CD8-positive, alpha-beta memory T cell (primary cell): ENCODE measurements around the gene PRPF40A. TPM values are rescaled to one million over a fixed set of nuclear protein-coding genes. Genes with fewer than 3 reads are reported as not detected.
A peak's percentile ranks its signal among the peaks of the same experiment; 100 is the strongest.

Source experiments
- CTCF ChIA-PET: fragments of 350-600 bp; sonication (Branson Sonifier 250); formaldehyde crosslinking; loops from one replicate; lab custom pipeline; 2021; ENCODE audit warnings: antibody characterized with exemption; lab: Charles Lee
- POLR2A ChIA-PET: fragments of 350-600 bp; sonication (Branson Sonifier 250); formaldehyde crosslinking; loops from one replicate; lab custom pipeline; 2021; ENCODE audit warnings: antibody characterized with exemption; lab: Charles Lee
- DNase-seq, 5 donors: peaks; one replicate each; pipeline versions ENCODE4 v3.0.0 to v3.0.0-alpha.2; 2020 to 2022; ENCODE audit warnings: mixed read lengths in 1 of 5
- H3K27ac ChIP-seq: one replicate; pipeline ENCODE4 v1.7.0; 2013; ENCODE audit warnings: low read depth, mild to moderate bottlenecking, low read length, moderate library complexity
- H3K27me3 ChIP-seq: 2 replicates; pipeline ENCODE4 v1.7.0; 2013; ENCODE audit warnings: low read length, mild to moderate bottlenecking; ENCODE audit not compliant: insufficient read depth, poor library complexity, severe bottlenecking
- H3K36me3 ChIP-seq: 2 replicates; pipeline ENCODE4 v1.7.0; 2013; ENCODE audit warnings: mild to moderate bottlenecking, low read length, moderate library complexity; ENCODE audit not compliant: insufficient read depth
- H3K4me1 ChIP-seq: 2 replicates; pipeline ENCODE4 v1.7.0; 2013; ENCODE audit warnings: mild to moderate bottlenecking, low read length, moderate library complexity; ENCODE audit not compliant: insufficient read depth
- H3K4me3 ChIP-seq: 2 replicates; pipeline ENCODE4 v1.7.0; 2013; ENCODE audit warnings: mild to moderate bottlenecking, low read length
- H3K9me3 ChIP-seq: 2 replicates; pipeline ENCODE4 v1.7.0; 2013; ENCODE audit warnings: mild to moderate bottlenecking, low read length
- H3K27ac Mint-ChIP-seq, 8 donors: one replicate each; pipeline ENCODE4 v1.8.0; 2020 to 2021; ENCODE audit warnings: mixed read lengths in 8 of 8, mild to moderate bottlenecking in 6 of 8, inconsistent platforms in 3 of 8, moderate library complexity in 3 of 8
- H3K27me3 Mint-ChIP-seq, 2 donors: one replicate each; pipeline ENCODE4 v1.8.0; 2020 to 2021; ENCODE audit warnings: mixed read lengths in 2 of 2, mild to moderate bottlenecking in 1 of 2, moderate library complexity in 1 of 2
- H3K36me3 Mint-ChIP-seq, 3 donors: one replicate each; pipeline ENCODE4 v1.8.0; 2020 to 2021; ENCODE audit warnings: mixed read lengths in 3 of 3, inconsistent platforms in 1 of 3, mild to moderate bottlenecking in 1 of 3
- H3K4me1 Mint-ChIP-seq, 3 donors: one replicate each; pipeline ENCODE4 v1.8.0; 2020 to 2021; ENCODE audit warnings: mixed read lengths in 3 of 3, inconsistent platforms in 1 of 3, mild to moderate bottlenecking in 1 of 3
- H3K4me3 Mint-ChIP-seq, 7 donors: one replicate each; pipeline ENCODE4 v1.8.0; 2020 to 2021; ENCODE audit warnings: mixed read lengths in 7 of 7, mild to moderate bottlenecking in 6 of 7, moderate library complexity in 4 of 7, inconsistent platforms in 2 of 7
- H3K9me3 Mint-ChIP-seq, 5 donors: one replicate each; pipeline ENCODE4 v1.8.0; 2020 to 2022; ENCODE audit warnings: mixed read lengths in 5 of 5, mild to moderate bottlenecking in 3 of 5, moderate library complexity in 2 of 5, inconsistent platforms in 1 of 5
- polyA plus RNA-seq: library from polyadenylated mRNA; unstranded; fragments of 300-500 nt; fragmentation: Illumina TruSeq; gene quantifications from one replicate; pipeline ENCODE4 v1.2.3, GENCODE V29; 2021
- total RNA-seq, 2 experiments: library from RNA; stranded (reverse); gene quantifications; one replicate each; pipeline ENCODE4 v1.2.3, GENCODE V29; 2021

Gene PRPF40A
- total and polyA plus RNA-seq, 3 experiments from 2014 or later: 136 to 146 (median 138) TPM

DNA sequence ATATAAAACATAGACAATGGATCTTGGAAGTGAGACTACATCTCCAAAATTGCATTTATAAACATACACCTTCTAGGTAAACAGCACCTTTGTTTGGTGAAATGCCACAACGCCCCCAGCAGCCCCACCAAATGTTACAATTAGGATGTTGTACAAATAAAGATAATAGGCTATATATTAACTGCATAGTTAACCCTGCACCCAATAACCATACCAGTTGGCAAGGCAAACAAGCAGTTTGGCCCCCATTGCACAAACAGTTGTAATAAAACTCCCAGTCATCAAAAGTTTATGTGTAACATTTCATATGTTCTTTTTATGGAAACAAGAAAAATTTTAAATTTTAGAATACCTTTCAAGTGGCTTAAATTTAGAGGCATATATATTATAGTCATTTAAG lies 67.3 kb downstream of the PRPF40A start:
- no peaks in the 10 kb centered on the region for H3K36me3 ChIP-seq
- H3K36me3 Mint-ChIP-seq: peaks cover 0 to 36% (median 0%) of the 10 kb centered on the region in 3 donors
- DNase-seq: no peak
- no peak overlapping the region for H3K4me3 Mint-ChIP-seq
- no peaks in the 10 kb centered on the region for H3K9me3 Mint-ChIP-seq
- ChIA-PET POLR2A (no interaction called here), CTCF (no interaction called here)
- H3K27ac ChIP-seq: no peak overlapping the region
- H3K4me3 ChIP-seq: no peak overlapping the region
- H3K27ac Mint-ChIP-seq: peak overlapping the region in 1 of 8 donors; percentile 40
- peaks cover 0 to 1% of the 10 kb centered on the region in 2 donors for H3K27me3 Mint-ChIP-seq
- no peaks in the 10 kb centered on the region for H3K27me3 ChIP-seq
- no peaks in the 10 kb centered on the region for H3K4me1 ChIP-seq
- H3K9me3 ChIP-seq: no peaks in the 10 kb centered on the region
- H3K4me1 Mint-ChIP-seq: no peaks in the 10 kb centered on the region

- Mint-ChIP-seq H3K9me3 (no peaks in the 10 kb centered on the region), H3K4me3 (no peak overlapping the region), H3K27ac (peak overlapping the region in 1 of 8 donors; percentile 93), H3K4me1 (no peaks in the 10 kb centered on the region), H3K27me3 (peaks cover 0 to 1% of the 10 kb centered on the region in 2 donors), H3K36me3 (peaks cover 0 to 25% (median 0%) of the 10 kb centered on the region in 3 donors)
- Histone ChIP-seq H3K27ac (no peak overlapping the region), H3K9me3 (no peaks in the 10 kb centered on the region), H3K4me3 (no peak overlapping the region), H3K36me3 (no peaks in the 10 kb centered on the region), H3K4me1 (no peaks in the 10 kb centered on the region), H3K27me3 (no peaks in the 10 kb centered on the region)
- POLR2A ChIA-PET: no interaction called here
- CTCF ChIA-PET: no interaction called here
- no peak for DNase-seq
These were observed 68.9 kb downstream of the PRPF40A start for GRCh38 chr2:152648336-152648735.

- CTCF ChIA-PET: interaction anchor here (1.6 to 4.4 kb wide), 2 partner anchors 12 to 472 kb away, joined by 5 to 26 read pairs; partner anchors contain the start of gene STAM2
- Mint-ChIP-seq H3K4me3 (no peak overlapping the region), H3K27me3 (peaks cover 0 to 1% of the 10 kb centered on the region in 2 donors), H3K9me3 (no peaks in the 10 kb centered on the region), H3K36me3 (peaks cover 0 to 20% (median 0%) of the 10 kb centered on the region in 3 donors), H3K27ac (peak overlapping the region in 4 of 8 donors; percentile 18 to 93 (median 24)), H3K4me1 (no peaks in the 10 kb centered on the region)
- Histone ChIP-seq H3K4me1 (no peaks in the 10 kb centered on the region), H3K27me3 (no peaks in the 10 kb centered on the region), H3K9me3 (no peaks in the 10 kb centered on the region), H3K4me3 (no peak overlapping the region), H3K36me3 (no peaks in the 10 kb centered on the region), H3K27ac (no peak overlapping the region)
- DNase-seq: no peak
- POLR2A ChIA-PET: no interaction called here
These were observed 69.7 kb downstream of the PRPF40A start for GRCh38 chr2:152647552-152647951.

DNA sequence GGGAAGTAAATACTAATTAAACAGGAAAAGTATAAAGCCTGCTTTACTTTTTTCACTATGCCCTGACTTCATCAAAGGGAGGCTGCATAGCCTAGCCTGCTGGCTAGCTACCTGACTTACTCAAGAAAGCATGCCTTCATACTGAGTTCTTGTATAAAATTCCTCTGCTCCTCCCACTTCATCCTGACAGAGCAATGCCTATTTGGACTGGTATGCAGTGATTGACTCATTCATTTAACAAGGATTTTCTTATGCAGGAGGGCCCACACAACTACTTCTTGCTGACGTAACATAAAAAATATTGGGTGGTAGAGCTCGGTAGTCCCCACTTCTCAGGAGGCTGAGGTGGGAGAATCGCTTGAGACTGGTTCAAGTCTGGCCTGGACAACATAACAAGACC lies 70.5 kb downstream of the PRPF40A start:
- no peaks in the 10 kb centered on the region for H3K9me3 ChIP-seq
- no peaks in the 10 kb centered on the region for H3K4me1 ChIP-seq
- H3K4me3 ChIP-seq: no peak overlapping the region
- Mint-ChIP-seq H3K4me1 (no peaks in the 10 kb centered on the region), H3K27me3 (peaks cover 0 to 1% of the 10 kb centered on the region in 2 donors), H3K36me3 (peaks cover 0 to 12% (median 0%) of the 10 kb centered on the region in 3 donors), H3K9me3 (no peaks in the 10 kb centered on the region), H3K4me3 (no peak overlapping the region), H3K27ac (peak overlapping the region in 3 of 8 donors; percentile 9 to 66 (median 22))
- no peak for DNase-seq
- no peaks in the 10 kb centered on the region for H3K27me3 ChIP-seq
- H3K36me3 ChIP-seq: no peaks in the 10 kb centered on the region
- H3K27ac ChIP-seq: no peak overlapping the region
- CTCF ChIA-PET: interaction anchor here (1.6 to 4.4 kb wide), 2 partner anchors 11 to 471 kb away, joined by 5 to 26 read pairs; partner anchors contain the start of gene STAM2
- POLR2A ChIA-PET: no interaction called here

DNA sequence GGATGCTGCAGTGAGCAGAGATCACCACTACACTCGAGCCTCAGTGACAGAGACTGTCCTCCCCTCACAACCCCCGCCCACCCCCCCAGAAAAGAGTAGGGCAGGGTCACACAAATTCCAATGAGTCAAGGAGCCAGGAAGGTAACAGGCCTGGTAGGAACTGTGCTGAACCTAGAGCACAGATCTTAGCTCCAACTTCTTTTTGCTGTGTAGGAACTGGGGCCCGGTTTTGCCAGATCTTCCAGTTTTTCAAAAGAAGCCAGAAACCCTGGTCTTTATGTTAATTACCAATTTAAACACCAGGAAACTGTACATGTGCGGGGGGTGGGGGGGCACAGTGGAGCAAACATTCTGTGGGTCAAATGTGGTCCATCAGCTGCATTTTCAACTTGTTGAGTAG lies 71.0 kb downstream of the PRPF40A start:
- no peak overlapping the region for H3K4me3 ChIP-seq
- H3K36me3 ChIP-seq: no peaks in the 10 kb centered on the region
- Mint-ChIP-seq H3K9me3 (no peaks in the 10 kb centered on the region), H3K36me3 (peaks cover 0 to 10% (median 0%) of the 10 kb centered on the region in 3 donors), H3K27me3 (peaks cover 0 to 1% of the 10 kb centered on the region in 2 donors), H3K4me1 (no peaks in the 10 kb centered on the region), H3K27ac (peak overlapping the region in 1 of 8 donors; percentile 56), H3K4me3 (no peak overlapping the region)
- no peak overlapping the region for H3K27ac ChIP-seq
- H3K9me3 ChIP-seq: no peaks in the 10 kb centered on the region
- no peaks in the 10 kb centered on the region for H3K4me1 ChIP-seq
- ChIA-PET CTCF (interaction anchor here (1.6 to 4.4 kb wide), 2 partner anchors 11 to 471 kb away, joined by 5 to 26 read pairs; partner anchors contain the start of gene STAM2), POLR2A (no interaction called here)
- no peaks in the 10 kb centered on the region for H3K27me3 ChIP-seq
- no peak for DNase-seq

- Histone ChIP-seq H3K27ac (no peak overlapping the region), H3K9me3 (no peaks in the 10 kb centered on the region), H3K4me1 (no peaks in the 10 kb centered on the region), H3K27me3 (no peaks in the 10 kb centered on the region), H3K4me3 (no peak overlapping the region), H3K36me3 (no peaks in the 10 kb centered on the region)
- no peak overlapping the region for H3K4me3 Mint-ChIP-seq
- DNase-seq: no peak
- H3K36me3 Mint-ChIP-seq: no peaks in the 10 kb centered on the region
- H3K9me3 Mint-ChIP-seq: no peaks in the 10 kb centered on the region
- ChIA-PET POLR2A (no interaction called here), CTCF (interaction anchor here (4.4 kb wide), 1 partner anchor 9 kb away, joined by 26 read pairs; no protein-coding TSS in a partner anchor)
- H3K4me1 Mint-ChIP-seq: no peaks in the 10 kb centered on the region
- peak overlapping the region in 2 of 8 donors; percentile 6 to 20 for H3K27ac Mint-ChIP-seq
- peaks cover 0 to 1% of the 10 kb centered on the region in 2 donors for H3K27me3 Mint-ChIP-seq
These were observed 72.9 kb downstream of the PRPF40A start for GRCh38 chr2:152644189-152644873.

GRCh38 chr2:152638590-152638989 lies 78.7 kb downstream of the PRPF40A start:
- POLR2A ChIA-PET: no interaction called here
- no peaks in the 10 kb centered on the region for H3K9me3 Mint-ChIP-seq
- DNase-seq: no peak
- no peaks in the 10 kb centered on the region for H3K4me1 ChIP-seq
- H3K36me3 Mint-ChIP-seq: no peaks in the 10 kb centered on the region
- H3K9me3 ChIP-seq: no peaks in the 10 kb centered on the region
- no peaks in the 10 kb centered on the region for H3K36me3 ChIP-seq
- CTCF ChIA-PET: interaction anchor here (1.0 to 1.6 kb wide), 2 partner anchors 463 kb away, joined by 6 to 8 read pairs; partner anchors contain the start of gene STAM2
- H3K4me3 Mint-ChIP-seq: no peak overlapping the region
- no peak overlapping the region for H3K4me3 ChIP-seq
- H3K27me3 ChIP-seq: no peaks in the 10 kb centered on the region
- no peak overlapping the region for H3K27ac ChIP-seq
- peaks cover 3 to 6% (median 4%) of the 10 kb centered on the region in 3 donors for H3K4me1 Mint-ChIP-seq
- H3K27ac Mint-ChIP-seq: no peak overlapping the region
- peaks cover 0 to 11% of the 10 kb centered on the region in 2 donors for H3K27me3 Mint-ChIP-seq

- Histone ChIP-seq H3K36me3 (no peaks in the 10 kb centered on the region), H3K27ac (no peak overlapping the region), H3K4me3 (no peak overlapping the region), H3K27me3 (no peaks in the 10 kb centered on the region), H3K4me1 (no peaks in the 10 kb centered on the region), H3K9me3 (no peaks in the 10 kb centered on the region)
- Mint-ChIP-seq H3K9me3 (no peaks in the 10 kb centered on the region), H3K4me3 (no peak overlapping the region), H3K4me1 (peaks cover 3 to 6% (median 4%) of the 10 kb centered on the region in 3 donors), H3K27me3 (peaks cover 0 to 14% of the 10 kb centered on the region in 2 donors), H3K36me3 (no peaks in the 10 kb centered on the region), H3K27ac (no peak overlapping the region)
- CTCF ChIA-PET: interaction anchor here (1.0 kb wide), 1 partner anchor 462 kb away, joined by 6 read pairs; the partner anchor contains the start of gene STAM2
- DNase-seq: no peak
- POLR2A ChIA-PET: no interaction called here
These were observed 79.2 kb downstream of the PRPF40A start for GRCh38 chr2:152638056-152638455.
